AG04450 (cell line): ENCODE data around the gene EXOC6B. TPM values are rescaled to one million over a fixed set of nuclear protein-coding genes. Genes with fewer than 3 reads are reported as not detected.

Experiments
- CTCF ChIA-PET: fragments of 300-600, 350-600 bp; formaldehyde crosslinking; extraction: SDS; loops from one replicate; lab custom pipeline; 2022; ENCODE audit warnings: antibody characterized with exemption, inconsistent platforms; lab: Charles Lee
- POLR2A ChIA-PET: fragments of 350-600 bp; formaldehyde crosslinking; extraction: SDS; loops from one replicate; lab custom pipeline; 2021; ENCODE audit warnings: antibody characterized with exemption, inconsistent platforms; lab: Yijun Ruan, JAX
- DNase-seq: peaks from one replicate; pipeline ENCODE4 v3.0.0-alpha.2; 2011; ENCODE audit warnings: low read depth, low spot score
- H3K27ac ChIP-seq: one replicate; pipeline ENCODE4 v1.5.1; 2012; ENCODE audit warnings: low read depth, low read length, control low read depth
- H3K27me3 ChIP-seq: one replicate; pipeline ENCODE4 v1.6.0; 2012; ENCODE audit warnings: low read length; ENCODE audit not compliant: control insufficient read depth, insufficient read depth
- H3K4me3 ChIP-seq: 2 replicates; pipeline ENCODE4 v1.5.1; 2011; ENCODE audit warnings: mild to moderate bottlenecking, low read depth, low read length, control low read depth
- H3K9me3 ChIP-seq: 2 replicates; pipeline ENCODE4 v1.5.1; 2012; ENCODE audit warnings: low read length; ENCODE audit not compliant: control insufficient read depth, insufficient read depth
- CTCF ChIP-seq: IDR thresholded peaks from 2 replicates; pipeline ENCODE4 v1.5.1; 2011; ENCODE audit warnings: low read depth, low read length, control low read depth, inconsistent platforms
- polyA plus RNA-seq: library from polyadenylated mRNA; depleted of rRNA; stranded (reverse); fragments of >200 nt; gene quantifications from 2 replicates; pipeline ENCODE4 v1.2.3, GENCODE V29; 2011

EXOC6B gene
- polyA plus RNA-seq, 1 experiment = 28.7 TPM

DNA sequence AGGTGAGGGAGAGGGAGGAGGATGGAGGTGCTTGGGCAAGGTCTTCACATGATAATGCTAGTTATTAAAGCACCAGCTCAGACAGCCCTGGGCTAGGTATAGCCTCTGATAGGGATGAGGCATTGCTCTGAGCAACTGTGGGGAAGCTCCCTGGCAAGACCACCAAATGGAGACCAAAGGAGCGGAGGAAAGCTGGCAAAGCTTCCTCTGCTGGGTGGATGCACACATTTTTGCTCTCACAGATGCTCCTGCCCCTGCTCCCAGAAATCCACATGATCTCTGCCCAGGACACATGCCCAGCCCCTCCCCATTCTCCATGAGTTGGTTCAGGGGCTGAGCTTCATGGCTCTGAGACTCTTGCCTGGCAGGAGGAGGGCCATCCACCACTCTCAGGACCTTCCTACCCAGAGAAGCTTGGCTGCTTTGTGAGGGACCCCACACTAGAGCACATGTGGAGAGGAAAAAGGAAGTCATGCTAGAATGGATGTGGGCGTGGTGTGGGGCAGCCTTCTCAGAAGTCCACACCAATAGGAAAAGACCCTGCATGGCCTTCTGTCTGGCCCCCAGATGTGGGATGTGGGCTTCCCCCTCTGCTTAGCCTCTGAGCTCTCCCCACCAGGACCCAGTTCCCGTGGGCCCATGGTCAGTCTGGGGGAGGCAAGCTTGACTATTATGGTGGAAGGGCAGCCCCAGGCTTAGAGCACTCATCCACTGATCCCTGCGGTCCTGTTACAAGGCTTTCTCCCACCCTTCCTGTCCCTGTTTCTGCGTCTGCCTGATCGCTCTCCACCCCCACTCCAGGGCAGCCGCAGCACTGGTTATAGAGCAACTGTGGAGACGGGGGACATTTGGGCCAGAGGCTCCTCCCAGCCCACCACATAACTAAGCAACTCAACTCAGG is 667.7 kb downstream of the EXOC6B start:
- no peak for TF ChIP-seq CTCF
- Histone ChIP-seq H3K27me3 (peaks cover 48% of the 10 kb centered on the region), H3K4me3 (no peak overlapping the region), H3K9me3 (no peaks in the 10 kb centered on the region; the same call in 1 of the 2 replicates), H3K27ac (no peak overlapping the region)
- DNase-seq = no peak
- CTCF ChIA-PET = no interaction called here
- POLR2A ChIA-PET = no interaction called here

GRCh38 chr2:72156872-72157271 is 669.0 kb downstream of the EXOC6B start:
- H3K27me3 ChIP-seq = peaks cover 59% of the 10 kb centered on the region
- H3K4me3 ChIP-seq = no peak overlapping the region
- CTCF ChIA-PET = interaction anchor here (1.4 kb wide), 1 partner anchor 423 kb away, joined by 4 read pairs; no protein-coding TSS in a partner anchor
- POLR2A ChIA-PET = no interaction called here
- no peak for TF ChIP-seq CTCF
- H3K27ac ChIP-seq = no peak overlapping the region
- no peak for DNase-seq
- H3K9me3 ChIP-seq = no peaks in the 10 kb centered on the region; the same call in 1 of the 2 replicates

- peaks cover 70% of the 10 kb centered on the region for H3K27me3 ChIP-seq
Measured at GRCh38 chr2:72155737-72156136, 670.1 kb downstream of the EXOC6B start.

GRCh38 chr2:72155151-72155550 is 670.7 kb downstream of the EXOC6B start:
- Histone ChIP-seq H3K27me3 (peaks cover 74% of the 10 kb centered on the region), H3K27ac (no peak overlapping the region), H3K9me3 (no peaks in the 10 kb centered on the region; the same call in 1 of the 2 replicates), H3K4me3 (no peak overlapping the region)
- POLR2A ChIA-PET = no interaction called here
- CTCF ChIA-PET = interaction anchor here (0.8 to 3.1 kb wide), 4 partner anchors 17 to 609 kb away, joined by 3 to 8 read pairs (median 4); no protein-coding TSS in a partner anchor
- DNase-seq = no peak
- TF ChIP-seq CTCF = no peak

More at GRCh38 chr2:72155737-72156136, 670.1 kb downstream of the EXOC6B start:
- POLR2A ChIA-PET = no interaction called here
- Histone ChIP-seq H3K9me3 (no peaks in the 10 kb centered on the region; the same call in 1 of the 2 replicates), H3K4me3 (no peak overlapping the region), H3K27ac (no peak overlapping the region)
- no peak for DNase-seq
- CTCF ChIA-PET = interaction anchor here (1.4 to 3.1 kb wide), 2 partner anchors 353 to 424 kb away, joined by 4 to 8 read pairs; no protein-coding TSS in a partner anchor
- TF ChIP-seq CTCF = no peak
